ENCODE data around the gene SEL1L. TPM values are rescaled to one million over a fixed set of nuclear protein-coding genes. Genes with fewer than 3 reads are reported as not detected.

SEL1L gene
- total RNA-seq, 1 experiment from 2014 or later, result 53.7 TPM

GRCh38 chr14:81449576-81449975, 84.1 kb downstream of the SEL1L start:
- no TSS peak for BruUV-seq (replicated peaks)
- Histone ChIP-seq H3K36me3 (ENCODE audit: control insufficient read depth, insufficient read depth, low read length) (no peaks in the 10 kb centered on the region), H3K9me3 (ENCODE audit: control insufficient read depth, insufficient read depth, low read depth, low read length) (no peaks in the 10 kb centered on the region), H3K4me3 (ENCODE audit: low read depth in 2 of 2, low read length in 2 of 2) (no peak overlapping the region), H3K4me1 (ENCODE audit: control insufficient read depth, insufficient read depth, low read length) (no peaks in the 10 kb centered on the region; the same call in 1 of the 2 replicates), H3K27ac (ENCODE audit: low read length) (no peak overlapping the region), H3K27me3 (ENCODE audit: control insufficient read depth, insufficient read depth, low read length) (no peaks in the 10 kb centered on the region)
- in situ Hi-C loops (cut with HindIII; ENCODE audit: low pct_unique_long_range_greater_than_20kb, low sequenced_read_pairs) (no loop called here), intact Hi-C loops (cut with micrococcal nuclease; ENCODE audit: unreplicated experiment) (no loop called here)
- no peak for DNase-seq (ENCODE audit: low read depth, low spot score)
- CTCF ChIA-PET, result interaction anchor here (1.0 kb wide), 1 partner anchor 180 kb away, joined by 4 read pairs; no protein-coding TSS in a partner anchor
- TF ChIP-seq, protein P1, sequence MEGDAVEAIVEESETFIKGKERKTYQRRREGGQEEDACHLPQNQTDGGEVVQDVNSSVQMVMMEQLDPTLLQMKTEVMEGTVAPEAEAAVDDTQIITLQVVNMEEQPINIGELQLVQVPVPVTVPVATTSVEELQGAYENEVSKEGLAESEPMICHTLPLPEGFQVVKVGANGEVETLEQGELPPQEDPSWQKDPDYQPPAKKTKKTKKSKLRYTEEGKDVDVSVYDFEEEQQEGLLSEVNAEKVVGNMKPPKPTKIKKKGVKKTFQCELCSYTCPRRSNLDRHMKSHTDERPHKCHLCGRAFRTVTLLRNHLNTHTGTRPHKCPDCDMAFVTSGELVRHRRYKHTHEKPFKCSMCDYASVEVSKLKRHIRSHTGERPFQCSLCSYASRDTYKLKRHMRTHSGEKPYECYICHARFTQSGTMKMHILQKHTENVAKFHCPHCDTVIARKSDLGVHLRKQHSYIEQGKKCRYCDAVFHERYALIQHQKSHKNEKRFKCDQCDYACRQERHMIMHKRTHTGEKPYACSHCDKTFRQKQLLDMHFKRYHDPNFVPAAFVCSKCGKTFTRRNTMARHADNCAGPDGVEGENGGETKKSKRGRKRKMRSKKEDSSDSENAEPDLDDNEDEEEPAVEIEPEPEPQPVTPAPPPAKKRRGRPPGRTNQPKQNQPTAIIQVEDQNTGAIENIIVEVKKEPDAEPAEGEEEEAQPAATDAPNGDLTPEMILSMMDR (IDR thresholded peaks at IDR 0.05), result no peak
- TF ChIP-seq, protein P2, sequence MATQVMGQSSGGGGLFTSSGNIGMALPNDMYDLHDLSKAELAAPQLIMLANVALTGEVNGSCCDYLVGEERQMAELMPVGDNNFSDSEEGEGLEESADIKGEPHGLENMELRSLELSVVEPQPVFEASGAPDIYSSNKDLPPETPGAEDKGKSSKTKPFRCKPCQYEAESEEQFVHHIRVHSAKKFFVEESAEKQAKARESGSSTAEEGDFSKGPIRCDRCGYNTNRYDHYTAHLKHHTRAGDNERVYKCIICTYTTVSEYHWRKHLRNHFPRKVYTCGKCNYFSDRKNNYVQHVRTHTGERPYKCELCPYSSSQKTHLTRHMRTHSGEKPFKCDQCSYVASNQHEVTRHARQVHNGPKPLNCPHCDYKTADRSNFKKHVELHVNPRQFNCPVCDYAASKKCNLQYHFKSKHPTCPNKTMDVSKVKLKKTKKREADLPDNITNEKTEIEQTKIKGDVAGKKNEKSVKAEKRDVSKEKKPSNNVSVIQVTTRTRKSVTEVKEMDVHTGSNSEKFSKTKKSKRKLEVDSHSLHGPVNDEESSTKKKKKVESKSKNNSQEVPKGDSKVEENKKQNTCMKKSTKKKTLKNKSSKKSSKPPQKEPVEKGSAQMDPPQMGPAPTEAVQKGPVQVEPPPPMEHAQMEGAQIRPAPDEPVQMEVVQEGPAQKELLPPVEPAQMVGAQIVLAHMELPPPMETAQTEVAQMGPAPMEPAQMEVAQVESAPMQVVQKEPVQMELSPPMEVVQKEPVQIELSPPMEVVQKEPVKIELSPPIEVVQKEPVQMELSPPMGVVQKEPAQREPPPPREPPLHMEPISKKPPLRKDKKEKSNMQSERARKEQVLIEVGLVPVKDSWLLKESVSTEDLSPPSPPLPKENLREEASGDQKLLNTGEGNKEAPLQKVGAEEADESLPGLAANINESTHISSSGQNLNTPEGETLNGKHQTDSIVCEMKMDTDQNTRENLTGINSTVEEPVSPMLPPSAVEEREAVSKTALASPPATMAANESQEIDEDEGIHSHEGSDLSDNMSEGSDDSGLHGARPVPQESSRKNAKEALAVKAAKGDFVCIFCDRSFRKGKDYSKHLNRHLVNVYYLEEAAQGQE (IDR thresholded peaks at IDR 0.05; ENCODE audit: insufficient read depth in 1 of 2, low read depth in 2 of 2, low read length in 1 of 2), result no peak
- TF ChIP-seq TCF7L2 (IDR thresholded peaks at IDR 0.05; ENCODE audit: low read depth, low read length), result no peak
- TF ChIP-seq POLR2AphosphoS5 (IDR thresholded peaks at IDR 0.05; ENCODE audit: low read depth, low read length), result no peak
- no peak for TF ChIP-seq SIN3A (IDR thresholded peaks at IDR 0.05; ENCODE audit: borderline replicate concordance, insufficient read depth, low read depth, low read length)
- no peak for ATAC-seq
- POLR2A ChIA-PET, result interaction anchor here (0.5 kb wide), 1 partner anchor 575 kb away, joined by 4 read pairs; no protein-coding TSS in a partner anchor

GRCh38 chr14:81449114-81449513, 84.5 kb downstream of the SEL1L start:
- TF ChIP-seq POLR2AphosphoS5 (IDR thresholded peaks at IDR 0.05; ENCODE audit: low read depth, low read length) (no peak), SIN3A (IDR thresholded peaks at IDR 0.05; ENCODE audit: borderline replicate concordance, insufficient read depth, low read depth, low read length) (no peak), TCF7L2 (IDR thresholded peaks at IDR 0.05; ENCODE audit: low read depth, low read length) (no peak)
- TF ChIP-seq, protein P1 (IDR thresholded peaks at IDR 0.05), result no peak
- TF ChIP-seq, protein P2 (IDR thresholded peaks at IDR 0.05; ENCODE audit: insufficient read depth in 1 of 2, low read depth in 2 of 2, low read length in 1 of 2), result no peak
- ChIA-PET CTCF (no interaction called here), POLR2A (no interaction called here)
- no peaks in the 10 kb centered on the region for H3K36me3 ChIP-seq (ENCODE audit: control insufficient read depth, insufficient read depth, low read length)
- ATAC-seq, result no peak
- no peaks in the 10 kb centered on the region for H3K9me3 ChIP-seq (ENCODE audit: control insufficient read depth, insufficient read depth, low read depth, low read length)
- no peaks in the 10 kb centered on the region for H3K27me3 ChIP-seq (ENCODE audit: control insufficient read depth, insufficient read depth, low read length)
- no peak overlapping the region for H3K27ac ChIP-seq (ENCODE audit: low read length)
- in situ Hi-C loops (cut with HindIII; ENCODE audit: low pct_unique_long_range_greater_than_20kb, low sequenced_read_pairs) (no loop called here), intact Hi-C loops (cut with micrococcal nuclease; ENCODE audit: unreplicated experiment) (no loop called here)
- BruUV-seq (replicated peaks), result no TSS peak
- H3K4me3 ChIP-seq (ENCODE audit: low read depth in 2 of 2, low read length in 2 of 2), result no peak overlapping the region
- no peaks in the 10 kb centered on the region; the same call in 1 of the 2 replicates for H3K4me1 ChIP-seq (ENCODE audit: control insufficient read depth, insufficient read depth, low read length)
- no peak for DNase-seq (ENCODE audit: low read depth, low spot score)

All from Panc1 (cell line).